ENCODE results near the gene SIGLEC15.

The SIGLEC15 gene

GRCh38 chr18:45801416-45802004 lies 24.0 kb upstream of the SIGLEC15 start:
- H4K20me1 ChIP-seq (ENCODE audit: insufficient read depth, low read length): no peaks in the 10 kb centered on the region
- no peaks in the 10 kb centered on the region; the same call in 1 of the 2 replicates for H3K4me1 ChIP-seq (ENCODE audit: low read length)
- H3K9me3 ChIP-seq (ENCODE audit: insufficient read depth, low read length): peaks cover 18% of the 10 kb centered on the region
- no peak overlapping the region for H3K9ac ChIP-seq (ENCODE audit: low read length)
- H3K4me3 ChIP-seq (ENCODE audit: low read length): no peak overlapping the region
- H3K36me3 ChIP-seq (replicated peaks; ENCODE audit: low read depth, low read length): no peaks in the 10 kb centered on the region
- TF ChIP-seq CTCF (IDR thresholded peaks at IDR 0.05; ENCODE audit: low read depth, low read length) (no peak), EZH2phosphoT487 (IDR thresholded peaks at IDR 0.05; ENCODE audit: low read depth) (no peak)
- no peaks in the 10 kb centered on the region for H3K27me3 ChIP-seq (ENCODE audit: low read depth, low read length)
- H3K4me2 ChIP-seq (ENCODE audit: low read length): no peak overlapping the region
- H3K27ac ChIP-seq (ENCODE audit: low read length): no peak overlapping the region
- no peaks in the 10 kb centered on the region for H3K79me2 ChIP-seq (ENCODE audit: low read length)
- H2AFZ ChIP-seq (ENCODE audit: low read depth, low read length): no peak overlapping the region

GRCh38 chr18:45802814-45803492 lies 22.5 kb upstream of the SIGLEC15 start:
- no peak overlapping the region for H3K27ac ChIP-seq (ENCODE audit: low read length)
- H3K4me3 ChIP-seq (ENCODE audit: low read length): no peak overlapping the region
- H3K4me1 ChIP-seq (ENCODE audit: low read length): peaks cover 7% of the 10 kb centered on the region
- H3K4me2 ChIP-seq (ENCODE audit: low read length): no peak overlapping the region
- no peaks in the 10 kb centered on the region for H3K79me2 ChIP-seq (ENCODE audit: low read length)
- no peaks in the 10 kb centered on the region for H3K36me3 ChIP-seq (replicated peaks; ENCODE audit: low read depth, low read length)
- H2AFZ ChIP-seq (ENCODE audit: low read depth, low read length): no peak overlapping the region
- no peaks in the 10 kb centered on the region for H3K27me3 ChIP-seq (ENCODE audit: low read depth, low read length)
- H3K9me3 ChIP-seq (ENCODE audit: insufficient read depth, low read length): peaks cover 18% of the 10 kb centered on the region
- no peak for TF ChIP-seq CTCF (IDR thresholded peaks at IDR 0.05; ENCODE audit: low read depth, low read length)
- H4K20me1 ChIP-seq (ENCODE audit: insufficient read depth, low read length): no peaks in the 10 kb centered on the region
- no peak overlapping the region for H3K9ac ChIP-seq (ENCODE audit: low read length)

GRCh38 chr18:45805551-45805950 lies 19.9 kb upstream of the SIGLEC15 start:
- H3K4me1 ChIP-seq (ENCODE audit: low read length): peaks cover 7% of the 10 kb centered on the region
- H2AFZ ChIP-seq (ENCODE audit: low read depth, low read length): no peak overlapping the region
- H3K36me3 ChIP-seq (replicated peaks; ENCODE audit: low read depth, low read length): no peaks in the 10 kb centered on the region
- no peak overlapping the region for H3K4me2 ChIP-seq (ENCODE audit: low read length)
- no peaks in the 10 kb centered on the region for H3K79me2 ChIP-seq (ENCODE audit: low read length)
- H3K4me3 ChIP-seq (ENCODE audit: low read length): no peak overlapping the region
- no peaks in the 10 kb centered on the region for H3K27me3 ChIP-seq (ENCODE audit: low read depth, low read length)
- H4K20me1 ChIP-seq (ENCODE audit: insufficient read depth, low read length): no peaks in the 10 kb centered on the region
- H3K9me3 ChIP-seq (ENCODE audit: insufficient read depth, low read length): peaks cover 17% of the 10 kb centered on the region
- H3K9ac ChIP-seq (ENCODE audit: low read length): no peak overlapping the region
- no peak overlapping the region for H3K27ac ChIP-seq (ENCODE audit: low read length)
- no peak for TF ChIP-seq CTCF (IDR thresholded peaks at IDR 0.05; ENCODE audit: low read depth, low read length)
- no peak for TF ChIP-seq EZH2phosphoT487 (IDR thresholded peaks at IDR 0.05; ENCODE audit: low read depth)

- Histone ChIP-seq H3K79me2 (ENCODE audit: low read length) (no peaks in the 10 kb centered on the region), H3K36me3 (replicated peaks; ENCODE audit: low read depth, low read length) (no peaks in the 10 kb centered on the region), H2AFZ (ENCODE audit: low read depth, low read length) (peak overlapping the region; percentile 36), H3K4me2 (ENCODE audit: low read length) (no peak overlapping the region), H3K4me3 (ENCODE audit: low read length) (no peak overlapping the region), H3K9ac (ENCODE audit: low read length) (no peak overlapping the region), H3K27me3 (ENCODE audit: low read depth, low read length) (no peaks in the 10 kb centered on the region), H4K20me1 (ENCODE audit: insufficient read depth, low read length) (no peaks in the 10 kb centered on the region), H3K4me1 (ENCODE audit: low read length) (peaks cover 7% of the 10 kb centered on the region), H3K27ac (ENCODE audit: low read length) (no peak overlapping the region), H3K9me3 (ENCODE audit: insufficient read depth, low read length) (peaks cover 15% of the 10 kb centered on the region; the same call in 1 of the 2 replicates)
- TF ChIP-seq EZH2phosphoT487 (IDR thresholded peaks at IDR 0.05; ENCODE audit: low read depth) (no peak), CTCF (IDR thresholded peaks at IDR 0.05; ENCODE audit: low read depth, low read length) (no peak)
Observed at GRCh38 chr18:45806226-45806625, 19.2 kb upstream of the SIGLEC15 start.
